Neural cell (in vitro differentiated cells): ENCODE measurements around the gene DNAJA3. TPM values are rescaled to one million over a fixed set of nuclear protein-coding genes. Genes with fewer than 3 reads are reported as not detected.
"Not testable (repeated sequence)": the region's sequence is repeated elsewhere in the genome, so short reads cannot be mapped to it uniquely, and the experiment has no call there.

ENCODE experiments used
- H2AFZ ChIP-seq: fragments of 200-600, 300-800 bp; sonication (generic), shearing (Covaris generic); 2 replicates; pipeline ENCODE4 v1.6.0; 2014; ENCODE audit warnings: low read depth, mild to moderate bottlenecking, antibody characterized with exemption, low read length, moderate library complexity
- H3F3A ChIP-seq: fragments of 200-600 bp; shearing (Covaris generic); 2 replicates; pipeline ENCODE4 v1.6.1; 2016; ENCODE audit warnings: mild to moderate bottlenecking, moderate library complexity, mixed read lengths, antibody characterized with exemption, low read length; ENCODE audit not compliant: insufficient read depth, poor library complexity, severe bottlenecking
- H3K27ac ChIP-seq: fragments of 200-600, 300-800 bp; sonication (generic), shearing (Covaris generic); 2 replicates; pipeline ENCODE4 v1.5.1; 2014; ENCODE audit warnings: mild to moderate bottlenecking, low read length, moderate library complexity
- H3K27me3 ChIP-seq: fragments of 300-800, 200-600 bp; sonication (generic), shearing (Covaris generic); 2 replicates; pipeline ENCODE4 v1.6.0; 2014; ENCODE audit warnings: mild to moderate bottlenecking, low read depth, low read length, moderate library complexity; ENCODE audit not compliant: insufficient read depth
- H3K36me3 ChIP-seq: fragments of 300-800, 200-600 bp; sonication (generic), shearing (Covaris generic); 2 replicates; pipeline ENCODE4 v1.5.1; 2014; ENCODE audit warnings: mild to moderate bottlenecking, antibody characterized with exemption, low read length, moderate library complexity; ENCODE audit not compliant: insufficient read depth
- H3K4me2 ChIP-seq: fragments of 300-800, 200-600 bp; sonication (generic), shearing (Covaris generic); 2 replicates; pipeline ENCODE4 v1.6.0; 2014; ENCODE audit warnings: mild to moderate bottlenecking, low read length
- H3K4me3 ChIP-seq: fragments of 300-800, 200-600 bp; sonication (generic), shearing (Covaris generic); 2 replicates; pipeline ENCODE4 v1.5.1; 2014; ENCODE audit warnings: mild to moderate bottlenecking, low read length, moderate library complexity
- H3K79me2 ChIP-seq: fragments of 200-600 bp; shearing (Covaris generic); replicated peaks from 2 replicates; pipeline ENCODE4 v1.6.0; 2014; ENCODE audit warnings: mild to moderate bottlenecking, low read length, moderate library complexity; ENCODE audit not compliant: insufficient read depth
- H3K9ac ChIP-seq: fragments of 300-800, 200-600 bp; sonication (generic), shearing (Covaris generic); 2 replicates; pipeline ENCODE4 v1.6.1; 2016; ENCODE audit warnings: mild to moderate bottlenecking, low read length, mixed read lengths
- H3K9me2 ChIP-seq: fragments of 200-600 bp; shearing (Covaris generic); 2 replicates; pipeline ENCODE4 v1.6.1; 2016; ENCODE audit warnings: mild to moderate bottlenecking, low read length, mixed read lengths; ENCODE audit not compliant: insufficient read depth
- H3K9me3 ChIP-seq: fragments of 200-600, 300-800 bp; sonication (generic), shearing (Covaris generic); 2 replicates; pipeline ENCODE4 v1.6.1; 2016; ENCODE audit warnings: mild to moderate bottlenecking, mixed run types, low read length, moderate library complexity, mixed read lengths
- H4K20me1 ChIP-seq: fragments of 200-600 bp; shearing (Covaris generic); 2 replicates; pipeline ENCODE4 v1.6.1; 2016; ENCODE audit warnings: mild to moderate bottlenecking, mixed run types; ENCODE audit not compliant: insufficient read depth
- EP300 ChIP-seq: fragments of 450-650 bp; conservative IDR thresholded peaks from 2 replicates; pipeline ENCODE4 v1.6.1; 2014; ENCODE audit warnings: antibody characterized with exemption, mild to moderate bottlenecking, moderate library complexity; ENCODE audit not compliant: poor library complexity, severe bottlenecking
- EZH2 ChIP-seq: fragments of 200-600, 300-800 bp; shearing (Covaris generic), sonication (generic); IDR thresholded peaks from 2 replicates; pipeline ENCODE4 v1.6.1; 2014; ENCODE audit warnings: antibody characterized with exemption, low read length, borderline replicate concordance, mild to moderate bottlenecking; ENCODE audit not compliant: insufficient read depth, poor library complexity, severe bottlenecking
- MXI1 ChIP-seq: fragments of 450-650 bp; conservative IDR thresholded peaks from 2 replicates; pipeline ENCODE4 v1.6.1; 2014; ENCODE audit warnings: antibody characterized with exemption, mild to moderate bottlenecking; ENCODE audit not compliant: poor library complexity, severe bottlenecking
- POLR2AphosphoS5 ChIP-seq: IDR thresholded peaks from 2 replicates; pipeline ENCODE4 v1.6.1; 2012
- RAD21 ChIP-seq: fragments of 450-650 bp; conservative IDR thresholded peaks from 2 replicates; pipeline ENCODE4 v1.6.1; 2014; ENCODE audit warnings: antibody characterized with exemption, mild to moderate bottlenecking, moderate library complexity
- SMC3 ChIP-seq: fragments of 450-650 bp; conservative IDR thresholded peaks from 2 replicates; pipeline ENCODE4 v1.6.1; 2014; ENCODE audit warnings: antibody characterized with exemption, mild to moderate bottlenecking, moderate library complexity; ENCODE audit not compliant: poor library complexity
- TAF1 ChIP-seq: IDR thresholded peaks from 2 replicates; pipeline ENCODE4 v1.6.1; 2012; ENCODE audit warnings: low read depth
- polyA plus RNA-seq: library from polyadenylated mRNA; depleted of rRNA; stranded (reverse); fragments of >200 nt; gene quantifications from 2 replicates; pipeline ENCODE4 v1.2.3, GENCODE V29; 2014
- TF ChIP-seq, protein P1 (sequence below): IDR thresholded peaks from 2 replicates; pipeline ENCODE4 v1.6.1; 2012; ENCODE audit warnings: borderline replicate concordance
- TF ChIP-seq, protein P2 (sequence below): fragments of 450-650 bp; IDR thresholded peaks from 2 replicates; pipeline ENCODE4 v1.5.1; 2014; ENCODE audit warnings: antibody characterized with exemption, mild to moderate bottlenecking, moderate library complexity; ENCODE audit not compliant: poor library complexity, severe bottlenecking

Gene DNAJA3
- polyA plus RNA-seq, 1 donor from 2014 or later, result 44.8 TPM

DNA sequence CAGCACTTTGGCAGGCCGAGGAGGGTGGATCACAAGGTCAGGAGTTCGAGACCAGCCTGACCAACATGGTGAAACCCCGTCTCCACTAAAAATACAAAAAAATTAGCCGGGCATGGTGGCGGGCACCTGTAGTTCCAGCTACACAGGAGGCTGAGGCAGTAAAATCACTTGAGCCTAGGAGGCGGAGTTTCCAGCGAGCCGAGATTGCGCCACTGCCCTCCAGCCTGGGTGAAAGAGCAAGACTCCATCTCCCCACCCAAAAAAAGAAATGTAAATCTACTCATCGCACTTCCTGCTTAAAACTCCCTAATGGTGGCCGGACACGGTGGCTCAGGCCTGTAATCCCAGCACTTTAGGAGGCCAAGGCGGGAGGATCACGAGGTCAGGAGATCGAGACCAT lies 31.8 kb upstream of the DNAJA3 start:
- not testable (repeated sequence) for H3K27ac ChIP-seq

DNA sequence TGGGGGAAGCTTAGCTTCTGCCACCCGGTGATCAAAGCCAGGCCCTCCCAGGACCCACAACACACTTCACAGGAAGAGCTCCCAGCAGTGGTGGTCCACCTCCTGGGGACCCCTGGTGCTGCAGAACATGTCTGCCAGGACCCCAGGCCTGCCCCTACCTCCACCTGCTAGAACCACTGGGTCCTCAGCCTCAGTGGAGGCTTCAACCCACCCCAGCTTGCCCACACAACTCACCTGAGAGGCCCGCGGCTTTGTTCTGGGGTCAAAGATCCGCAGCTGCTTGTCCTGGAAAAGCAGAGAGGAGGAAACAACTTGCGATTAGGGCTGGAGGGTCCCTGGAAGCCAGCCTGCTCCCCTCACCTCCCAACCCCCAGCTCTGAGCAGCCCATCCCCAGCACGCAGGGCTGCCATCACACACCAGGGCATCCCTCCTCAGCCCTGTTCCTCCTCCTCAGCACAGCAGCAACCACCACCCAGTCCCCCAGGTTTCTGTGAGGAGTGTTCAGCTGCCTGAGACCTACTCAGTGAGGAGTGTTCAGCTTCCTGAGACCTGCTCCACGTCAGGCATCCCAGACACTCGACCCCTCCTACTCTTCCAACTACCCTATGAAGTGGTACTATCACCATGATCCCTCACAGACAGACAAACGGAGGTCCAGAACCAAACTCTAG lies 30.5 kb upstream of the DNAJA3 start:
- Histone ChIP-seq H3K4me2 (no peak overlapping the region), H3K27ac (no peak overlapping the region)

More for the DNA sequence above, 31.8 kb upstream of the DNAJA3 start:
- H3K36me3 ChIP-seq, H3K4me2 ChIP-seq, H3K27me3 ChIP-seq, H3K9ac ChIP-seq, H3K4me3 ChIP-seq, H2AFZ ChIP-seq, H4K20me1 ChIP-seq, H3K9me3 ChIP-seq, H3K9me2 ChIP-seq, H3F3A ChIP-seq, H3K79me2 ChIP-seq: not testable (repeated sequence)

More for the DNA sequence above, 30.5 kb upstream of the DNAJA3 start:
- TF ChIP-seq EP300 (no peak), SMC3 (no peak), POLR2AphosphoS5 (no peak), RAD21 (no peak), MXI1 (no peak), TAF1 (no peak), EZH2 (no peak)
- TF ChIP-seq, protein P1, sequence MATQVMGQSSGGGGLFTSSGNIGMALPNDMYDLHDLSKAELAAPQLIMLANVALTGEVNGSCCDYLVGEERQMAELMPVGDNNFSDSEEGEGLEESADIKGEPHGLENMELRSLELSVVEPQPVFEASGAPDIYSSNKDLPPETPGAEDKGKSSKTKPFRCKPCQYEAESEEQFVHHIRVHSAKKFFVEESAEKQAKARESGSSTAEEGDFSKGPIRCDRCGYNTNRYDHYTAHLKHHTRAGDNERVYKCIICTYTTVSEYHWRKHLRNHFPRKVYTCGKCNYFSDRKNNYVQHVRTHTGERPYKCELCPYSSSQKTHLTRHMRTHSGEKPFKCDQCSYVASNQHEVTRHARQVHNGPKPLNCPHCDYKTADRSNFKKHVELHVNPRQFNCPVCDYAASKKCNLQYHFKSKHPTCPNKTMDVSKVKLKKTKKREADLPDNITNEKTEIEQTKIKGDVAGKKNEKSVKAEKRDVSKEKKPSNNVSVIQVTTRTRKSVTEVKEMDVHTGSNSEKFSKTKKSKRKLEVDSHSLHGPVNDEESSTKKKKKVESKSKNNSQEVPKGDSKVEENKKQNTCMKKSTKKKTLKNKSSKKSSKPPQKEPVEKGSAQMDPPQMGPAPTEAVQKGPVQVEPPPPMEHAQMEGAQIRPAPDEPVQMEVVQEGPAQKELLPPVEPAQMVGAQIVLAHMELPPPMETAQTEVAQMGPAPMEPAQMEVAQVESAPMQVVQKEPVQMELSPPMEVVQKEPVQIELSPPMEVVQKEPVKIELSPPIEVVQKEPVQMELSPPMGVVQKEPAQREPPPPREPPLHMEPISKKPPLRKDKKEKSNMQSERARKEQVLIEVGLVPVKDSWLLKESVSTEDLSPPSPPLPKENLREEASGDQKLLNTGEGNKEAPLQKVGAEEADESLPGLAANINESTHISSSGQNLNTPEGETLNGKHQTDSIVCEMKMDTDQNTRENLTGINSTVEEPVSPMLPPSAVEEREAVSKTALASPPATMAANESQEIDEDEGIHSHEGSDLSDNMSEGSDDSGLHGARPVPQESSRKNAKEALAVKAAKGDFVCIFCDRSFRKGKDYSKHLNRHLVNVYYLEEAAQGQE, result no peak
- TF ChIP-seq, protein P2, sequence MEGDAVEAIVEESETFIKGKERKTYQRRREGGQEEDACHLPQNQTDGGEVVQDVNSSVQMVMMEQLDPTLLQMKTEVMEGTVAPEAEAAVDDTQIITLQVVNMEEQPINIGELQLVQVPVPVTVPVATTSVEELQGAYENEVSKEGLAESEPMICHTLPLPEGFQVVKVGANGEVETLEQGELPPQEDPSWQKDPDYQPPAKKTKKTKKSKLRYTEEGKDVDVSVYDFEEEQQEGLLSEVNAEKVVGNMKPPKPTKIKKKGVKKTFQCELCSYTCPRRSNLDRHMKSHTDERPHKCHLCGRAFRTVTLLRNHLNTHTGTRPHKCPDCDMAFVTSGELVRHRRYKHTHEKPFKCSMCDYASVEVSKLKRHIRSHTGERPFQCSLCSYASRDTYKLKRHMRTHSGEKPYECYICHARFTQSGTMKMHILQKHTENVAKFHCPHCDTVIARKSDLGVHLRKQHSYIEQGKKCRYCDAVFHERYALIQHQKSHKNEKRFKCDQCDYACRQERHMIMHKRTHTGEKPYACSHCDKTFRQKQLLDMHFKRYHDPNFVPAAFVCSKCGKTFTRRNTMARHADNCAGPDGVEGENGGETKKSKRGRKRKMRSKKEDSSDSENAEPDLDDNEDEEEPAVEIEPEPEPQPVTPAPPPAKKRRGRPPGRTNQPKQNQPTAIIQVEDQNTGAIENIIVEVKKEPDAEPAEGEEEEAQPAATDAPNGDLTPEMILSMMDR, result no peak
- no peaks in the 10 kb centered on the region for H3K36me3 ChIP-seq
- H3K4me3 ChIP-seq, result no peak overlapping the region
- no peaks in the 10 kb centered on the region for H3K9me3 ChIP-seq
- H3K27me3 ChIP-seq, result no peaks in the 10 kb centered on the region
- H3K9ac ChIP-seq, result no peak overlapping the region
- H3F3A ChIP-seq, result no peaks in the 10 kb centered on the region
- no peaks in the 10 kb centered on the region for H3K79me2 ChIP-seq
- H4K20me1 ChIP-seq, result no peaks in the 10 kb centered on the region
- no peaks in the 10 kb centered on the region for H3K9me2 ChIP-seq
- no peak overlapping the region for H2AFZ ChIP-seq
